DOHH2 (cell line): ENCODE results near the gene OR1S2.
"Not testable (repeated sequence)": the region's sequence is repeated elsewhere in the genome, so short reads cannot be mapped to it uniquely, and the experiment has no call there.

Experiments used
- EZH2phosphoT487 ChIP-seq: fragments of 200-600 bp; sonication (generic); IDR thresholded peaks from 2 replicates; pipeline ENCODE4 v1.6.1; 2017; ENCODE audit warnings: borderline replicate concordance, mild to moderate bottlenecking, antibody characterized with exemption, low read length, moderate library complexity, mixed read lengths
- TF ChIP-seq, protein P1 (sequence below): fragments of 200-600 bp; sonication (generic); IDR thresholded peaks from one replicate; pipeline ENCODE4 v1.5.1; 2014; ENCODE audit warnings: antibody characterized with exemption, mild to moderate bottlenecking, low read depth, low read length; ENCODE audit not compliant: poor library complexity, severe bottlenecking

DNA sequence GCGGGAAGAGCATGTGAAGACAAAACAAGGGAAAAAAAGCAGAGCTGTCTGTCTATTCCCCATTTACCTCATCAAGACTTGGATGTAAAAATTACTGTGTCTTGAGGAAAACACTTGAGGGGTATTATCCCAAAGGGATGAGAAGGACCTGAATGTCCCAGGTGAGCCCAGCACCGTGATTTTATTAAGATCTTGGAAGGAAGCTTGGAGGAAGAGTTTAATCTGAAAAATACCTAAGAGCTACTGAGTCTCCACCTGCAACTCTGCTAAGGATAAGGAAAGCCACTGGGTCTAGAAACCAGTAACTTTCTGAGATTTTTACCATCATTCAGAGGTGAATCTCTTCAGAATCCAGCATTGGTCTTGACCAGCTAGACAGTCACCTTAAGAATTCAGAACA lies 8.5 kb upstream of the OR1S2 start, which contains the start of gene OR1S1:
- TF ChIP-seq, protein P1, sequence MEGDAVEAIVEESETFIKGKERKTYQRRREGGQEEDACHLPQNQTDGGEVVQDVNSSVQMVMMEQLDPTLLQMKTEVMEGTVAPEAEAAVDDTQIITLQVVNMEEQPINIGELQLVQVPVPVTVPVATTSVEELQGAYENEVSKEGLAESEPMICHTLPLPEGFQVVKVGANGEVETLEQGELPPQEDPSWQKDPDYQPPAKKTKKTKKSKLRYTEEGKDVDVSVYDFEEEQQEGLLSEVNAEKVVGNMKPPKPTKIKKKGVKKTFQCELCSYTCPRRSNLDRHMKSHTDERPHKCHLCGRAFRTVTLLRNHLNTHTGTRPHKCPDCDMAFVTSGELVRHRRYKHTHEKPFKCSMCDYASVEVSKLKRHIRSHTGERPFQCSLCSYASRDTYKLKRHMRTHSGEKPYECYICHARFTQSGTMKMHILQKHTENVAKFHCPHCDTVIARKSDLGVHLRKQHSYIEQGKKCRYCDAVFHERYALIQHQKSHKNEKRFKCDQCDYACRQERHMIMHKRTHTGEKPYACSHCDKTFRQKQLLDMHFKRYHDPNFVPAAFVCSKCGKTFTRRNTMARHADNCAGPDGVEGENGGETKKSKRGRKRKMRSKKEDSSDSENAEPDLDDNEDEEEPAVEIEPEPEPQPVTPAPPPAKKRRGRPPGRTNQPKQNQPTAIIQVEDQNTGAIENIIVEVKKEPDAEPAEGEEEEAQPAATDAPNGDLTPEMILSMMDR, result not testable (repeated sequence)
- not testable (repeated sequence) for TF ChIP-seq EZH2phosphoT487
